ENCODE results near the gene BLMH. TPM values are rescaled to one million over a fixed set of nuclear protein-coding genes. Genes with fewer than 3 reads are reported as not detected.

BLMH gene
- total RNA-seq, 1 experiment from 2014 or later, result 94.3 TPM

- no peaks in the 10 kb centered on the region for H3K9me3 ChIP-seq (ENCODE audit: low read depth, low read length, poor library complexity, severe bottlenecking)
- POLR2A ChIA-PET (ENCODE audit: low non-redundant PET), result no interaction called here
- intact Hi-C loops (cut with micrococcal nuclease; ENCODE audit: unreplicated experiment), result no loop called here
- CTCF ChIA-PET, result no interaction called here
- TF ChIP-seq EZH2 (IDR thresholded peaks at IDR 0.05; ENCODE audit: borderline replicate concordance, low read depth, low read length, poor library complexity, severe bottlenecking), result no peak
- no peak for TF ChIP-seq CTCF (conservative IDR thresholded peaks at IDR 0.05; ENCODE audit: low read depth, low read length)
- no TSS peak for BruUV-seq (replicated peaks)
- no peaks in the 10 kb centered on the region for H3K36me3 ChIP-seq (ENCODE audit: insufficient read depth, low read length, poor library complexity, severe bottlenecking)
- peaks cover 8% of the 10 kb centered on the region for H3K27me3 ChIP-seq (replicated peaks; ENCODE audit: insufficient read depth, low read depth, low read length, poor library complexity)
- H3K27ac ChIP-seq (ENCODE audit: low read depth, low read length, poor library complexity, severe bottlenecking), result no peak overlapping the region
- H3K4me1 ChIP-seq (ENCODE audit: insufficient read depth, low read length, poor library complexity, severe bottlenecking), result no peaks in the 10 kb centered on the region
- no peak for DNase-seq (ENCODE audit: low spot score)
- H3K4me3 ChIP-seq (ENCODE audit: low read depth, low read length, poor library complexity, severe bottlenecking), result no peak overlapping the region
These were observed 64.9 kb downstream of the BLMH start for GRCh38 chr17:30226878-30227277.

- ChIA-PET CTCF (no interaction called here), POLR2A (ENCODE audit: low non-redundant PET) (no interaction called here)
- H3K4me1 ChIP-seq (ENCODE audit: insufficient read depth, low read length, poor library complexity, severe bottlenecking), result no peaks in the 10 kb centered on the region
- intact Hi-C loops (cut with micrococcal nuclease; ENCODE audit: unreplicated experiment), result no loop called here
- no peak overlapping the region for H3K27ac ChIP-seq (ENCODE audit: low read depth, low read length, poor library complexity, severe bottlenecking)
- no peak overlapping the region for H3K4me3 ChIP-seq (ENCODE audit: low read depth, low read length, poor library complexity, severe bottlenecking)
- no TSS peak for BruUV-seq (replicated peaks)
- H3K9me3 ChIP-seq (ENCODE audit: low read depth, low read length, poor library complexity, severe bottlenecking), result no peaks in the 10 kb centered on the region
- no peaks in the 10 kb centered on the region for H3K36me3 ChIP-seq (ENCODE audit: insufficient read depth, low read length, poor library complexity, severe bottlenecking)
- peaks cover 8% of the 10 kb centered on the region for H3K27me3 ChIP-seq (replicated peaks; ENCODE audit: insufficient read depth, low read depth, low read length, poor library complexity)
- TF ChIP-seq CTCF (conservative IDR thresholded peaks at IDR 0.05; ENCODE audit: low read depth, low read length) (no peak), EZH2 (IDR thresholded peaks at IDR 0.05; ENCODE audit: borderline replicate concordance, low read depth, low read length, poor library complexity, severe bottlenecking) (no peak)
- no peak for DNase-seq (ENCODE audit: low spot score)
These were observed 65.7 kb downstream of the BLMH start for GRCh38 chr17:30225919-30226553.

GRCh38 chr17:30225112-30225511 is 66.6 kb downstream of the BLMH start:
- Histone ChIP-seq H3K27me3 (replicated peaks; ENCODE audit: insufficient read depth, low read depth, low read length, poor library complexity) (peaks cover under 1% of the 10 kb centered on the region), H3K4me3 (ENCODE audit: low read depth, low read length, poor library complexity, severe bottlenecking) (no peak overlapping the region), H3K9me3 (ENCODE audit: low read depth, low read length, poor library complexity, severe bottlenecking) (no peaks in the 10 kb centered on the region), H3K4me1 (ENCODE audit: insufficient read depth, low read length, poor library complexity, severe bottlenecking) (no peaks in the 10 kb centered on the region), H3K27ac (ENCODE audit: low read depth, low read length, poor library complexity, severe bottlenecking) (no peak overlapping the region), H3K36me3 (ENCODE audit: insufficient read depth, low read length, poor library complexity, severe bottlenecking) (no peaks in the 10 kb centered on the region)
- ChIA-PET POLR2A (ENCODE audit: low non-redundant PET) (no interaction called here), CTCF (no interaction called here)
- intact Hi-C loops (cut with micrococcal nuclease; ENCODE audit: unreplicated experiment), result no loop called here
- no TSS peak for BruUV-seq (replicated peaks)
- TF ChIP-seq CTCF (conservative IDR thresholded peaks at IDR 0.05; ENCODE audit: low read depth, low read length) (no peak), EZH2 (IDR thresholded peaks at IDR 0.05; ENCODE audit: borderline replicate concordance, low read depth, low read length, poor library complexity, severe bottlenecking) (no peak)
- no peak for DNase-seq (ENCODE audit: low spot score)

All from A673 (cell line).